Prostate gland (tissue), 2 donors: Measurements from ENCODE around the gene PRPF18. TPM values are rescaled to one million over a fixed set of nuclear protein-coding genes. Genes with fewer than 3 reads are reported as not detected.

Source experiments
- DNase-seq: peaks from one replicate; pipeline ENCODE4 v3.0.0-alpha.2; 2019; ENCODE audit warnings: low spot score
- H3K27ac ChIP-seq, 2 donors: fragments of 200-600 bp; sonication (generic); 2 replicates each; pipeline ENCODE4 v1.5.1; 2017 to 2019
- H3K27me3 ChIP-seq: fragments of 200-600 bp; sonication (generic); replicated peaks from 2 replicates; pipeline ENCODE4 v1.5.1; 2019; ENCODE audit not compliant: insufficient read depth
- H3K36me3 ChIP-seq, 2 donors: fragments of 200-600 bp; sonication (generic); 1 replicate in 1 of 2; 2 replicates in 1 of 2; pipeline versions ENCODE4 v1.5.1 to v1.8.1; 2017 to 2019
- H3K4me1 ChIP-seq: fragments of 200-600 bp; sonication (generic); replicated peaks from 2 replicates; pipeline ENCODE4 v1.5.1; 2019
- H3K4me3 ChIP-seq, 2 donors: fragments of 200-600 bp; sonication (generic); 2 replicates each; pipeline ENCODE4 v1.5.1; 2017 to 2019
- H3K9me3 ChIP-seq: fragments of 200-600 bp; sonication (generic); 2 replicates; pipeline ENCODE4 v1.5.1; 2017
- CTCF ChIP-seq, 4 experiments: fragments of 200-600 bp in 2 of 4; fragments of 450-650 bp in 2 of 4; sonication (generic) in 2 of 4; IDR thresholded peaks; 1 replicate in 3 of 4; 2 replicates in 1 of 4; pipeline ENCODE4 v1.5.1; 2016 to 2019; ENCODE audit warnings: antibody characterized with exemption in 4 of 4, mild to moderate bottlenecking in 2 of 4, moderate library complexity in 2 of 4
- POLR2A ChIP-seq: fragments of 450-650 bp; IDR thresholded peaks from one replicate; pipeline ENCODE4 v1.6.1; 2016; ENCODE audit warnings: antibody characterized with exemption, mild to moderate bottlenecking
- POLR2AphosphoS5 ChIP-seq: sonication (generic); formaldehyde crosslinking; IDR thresholded peaks from one replicate; pipeline ENCODE4 v1.6.1; 2017; ENCODE audit warnings: antibody characterized with exemption
- WGBS: methylation state at CpG from one replicate; pipeline ENCODE4 v1.1.5; 2018; 5-methylcytosine and 5-hydroxymethylcytosine counted together
- intact Hi-C: fragments of 100-400 bp; cut with DNase I; formaldehyde crosslinking; loops from one replicate; pipeline ENCODE4 v1.14.2; 2022
- total RNA-seq, 2 donors: library from RNA; depleted of rRNA; stranded (reverse); fragments of >200 nt; gene quantifications; one replicate each; pipeline ENCODE4 v1.1.0, GENCODE V29; 2016

PRPF18 gene
- total RNA-seq, 2 donors from 2014 or later: 23.1 to 31.1 TPM

- TF ChIP-seq CTCF (IDR thresholded peaks at IDR 0.05): no peak
- no peak for TF ChIP-seq POLR2A
- TF ChIP-seq POLR2AphosphoS5: no peak
- Histone ChIP-seq H3K36me3 (no peaks in the 10 kb centered on the region), H3K27me3 (no peaks in the 10 kb centered on the region), H3K4me1 (no peaks in the 10 kb centered on the region), H3K27ac (no peak overlapping the region), H3K9me3 (no peaks in the 10 kb centered on the region), H3K4me3 (no peak overlapping the region)
- DNase-seq: no peak
- intact Hi-C loops: no loop called here
- 92% methylated on average over 6 of the region's 6 CpGs for WGBS
These were observed 44.8 kb downstream of the PRPF18 start for GRCh38 chr10:13631594-13631993.

GRCh38 chr10:13632440-13632839, 45.7 kb downstream of the PRPF18 start:
- 69% methylated on average over 3 of the region's 3 CpGs for WGBS
- DNase-seq: no peak
- H3K27me3 ChIP-seq: no peaks in the 10 kb centered on the region
- no peaks in the 10 kb centered on the region for H3K4me1 ChIP-seq
- intact Hi-C loops: no loop called here
- H3K36me3 ChIP-seq: no peaks in the 10 kb centered on the region
- TF ChIP-seq POLR2AphosphoS5 (no peak), CTCF (IDR thresholded peaks at IDR 0.05) (no peak), POLR2A (no peak)
- no peak overlapping the region for H3K27ac ChIP-seq
- no peak overlapping the region for H3K4me3 ChIP-seq
- no peaks in the 10 kb centered on the region for H3K9me3 ChIP-seq

- Histone ChIP-seq H3K9me3 (no peaks in the 10 kb centered on the region), H3K27ac (no peak overlapping the region), H3K27me3 (no peaks in the 10 kb centered on the region), H3K36me3 (no peaks in the 10 kb centered on the region), H3K4me3 (no peak overlapping the region), H3K4me1 (no peaks in the 10 kb centered on the region)
- intact Hi-C loops: no loop called here
- no peak for DNase-seq
- TF ChIP-seq CTCF (IDR thresholded peaks at IDR 0.05) (no peak), POLR2AphosphoS5 (no peak), POLR2A (no peak)
- 74% methylated on average over 5 of the region's 5 CpGs for WGBS
These were observed 46.2 kb downstream of the PRPF18 start for GRCh38 chr10:13632884-13633440.

GRCh38 chr10:13633689-13634088, 46.9 kb downstream of the PRPF18 start:
- WGBS: 85% methylated on average over 7 of the region's 7 CpGs
- Histone ChIP-seq H3K27ac (no peak overlapping the region), H3K9me3 (no peaks in the 10 kb centered on the region), H3K4me3 (no peak overlapping the region), H3K4me1 (no peaks in the 10 kb centered on the region), H3K27me3 (no peaks in the 10 kb centered on the region), H3K36me3 (no peaks in the 10 kb centered on the region)
- intact Hi-C loops: no loop called here
- DNase-seq: no peak
- TF ChIP-seq CTCF (IDR thresholded peaks at IDR 0.05): no peak
- TF ChIP-seq POLR2AphosphoS5: no peak
- TF ChIP-seq POLR2A: no peak

- H3K4me1 ChIP-seq: no peaks in the 10 kb centered on the region
- no peaks in the 10 kb centered on the region for H3K9me3 ChIP-seq
- no peaks in the 10 kb centered on the region for H3K36me3 ChIP-seq
- 78% methylated on average over 6 of the region's 6 CpGs for WGBS
- H3K27ac ChIP-seq: no peak overlapping the region
- intact Hi-C loops: no loop called here
- no peak overlapping the region for H3K4me3 ChIP-seq
- DNase-seq: no peak
- H3K27me3 ChIP-seq: no peaks in the 10 kb centered on the region
- TF ChIP-seq POLR2AphosphoS5: no peak
These were observed 47.4 kb downstream of the PRPF18 start for GRCh38 chr10:13634207-13634606.
